Adrenal gland (tissue), 12 donors: ENCODE data around the gene OR6C65. TPM values are rescaled to one million over a fixed set of nuclear protein-coding genes. Genes with fewer than 3 reads are reported as not detected.
"Not testable (repeated sequence)": the region's sequence is repeated elsewhere in the genome, so short reads cannot be mapped to it uniquely, and the experiment has no call there.

Source experiments
- DNase-seq, 7 donors: peaks; one replicate each; pipeline ENCODE4 v3.0.0-alpha.2; 2019 to 2020
- H3K27ac ChIP-seq, 5 donors: fragments of 200-600 bp; sonication (generic) in 4 of 5; 1 replicate in 3 of 5; 2 replicates in 2 of 5; pipeline versions ENCODE4 v1.5.1 to v1.8.0; 2016 to 2020; ENCODE audit warnings: mild to moderate bottlenecking in 1 of 5
- H3K27me3 ChIP-seq: fragments of 200-600 bp; 2 replicates; pipeline ENCODE4 v1.8.0; 2021
- H3K36me3 ChIP-seq, 2 donors: fragments of 200-600 bp; replicated peaks in 1 of 2; 1 replicate in 1 of 2; 2 replicates in 1 of 2; pipeline versions ENCODE4 v1.5.1 to v1.8.0; 2018 to 2022
- H3K4me1 ChIP-seq, 2 donors: fragments of 200-600 bp; replicated peaks in 1 of 2; 1 replicate in 1 of 2; 2 replicates in 1 of 2; pipeline versions ENCODE4 v1.5.1 to v1.8.0; 2018 to 2021
- H3K4me3 ChIP-seq, 4 donors: fragments of 200-600 bp; sonication (generic) in 3 of 4; one replicate each; pipeline ENCODE4 v1.5.1; 2016 to 2018
- H3K9me3 ChIP-seq, 3 donors: fragments of 200-600 bp; sonication (generic) in 1 of 3; replicated peaks in 1 of 3; 1 replicate in 2 of 3; 2 replicates in 1 of 3; pipeline versions ENCODE4 v1.5.1 to v1.8.0; 2016 to 2021
- CTCF ChIP-seq, 6 experiments: fragments of 450-650 bp in 4 of 6; fragments of 200-600 bp in 2 of 6; sonication (generic) in 1 of 6; IDR thresholded peaks; 1 replicate in 5 of 6; 2 replicates in 1 of 6; pipeline versions ENCODE4 v1.5.1 to v1.8.0; 2016 to 2021; ENCODE audit warnings: antibody characterized with exemption in 6 of 6, mild to moderate bottlenecking in 2 of 6, moderate library complexity in 1 of 6
- POLR2A ChIP-seq, 2 donors: fragments of 450-650 bp; IDR thresholded peaks; one replicate each; pipeline ENCODE4 v1.6.1; 2017; ENCODE audit warnings: antibody characterized with exemption in 2 of 2, mild to moderate bottlenecking in 2 of 2, moderate library complexity in 1 of 2
- WGBS, 4 donors: extraction: QIAGEN DNeasy Blood & Tissue Kit in 2 of 4; methylation state at CpG; one replicate each; pipeline versions ENCODE4 v1.1.5 to v1.1.7; 2013 to 2017; 5-methylcytosine and 5-hydroxymethylcytosine counted together
- intact Hi-C, 2 donors: fragments of 100-400 bp; cut with DNase I; formaldehyde crosslinking; loops; one replicate each; pipeline versions ENCODE4 v1.14.1 to v1.15.0; 2022 to 2023
- polyA plus RNA-seq, 3 donors: library from polyadenylated mRNA; stranded (reverse); fragments of 200-250 nt in 2 of 3; fragments of 350-450 nt in 1 of 3; fragmentation: Illumina TruSeq in 1 of 3; extraction: RNeasy Lipid Tissue Mini Kit (QIAGEN cat#74804) in 1 of 3; gene quantifications; one replicate each; pipeline ENCODE4 v1.2.3, GENCODE V29; 2013 to 2014
- total RNA-seq, 9 donors: library from RNA; depleted of rRNA in 4 of 9; stranded (reverse); fragments of >200 nt in 4 of 9; fragments of 120-200 nt in 1 of 9; fragmentation: NEBNext Ultra II Directional in 1 of 9; extraction: Animal tissue kit (Norgen Biotek cat#: 25700) in 1 of 9; gene quantifications; one replicate each; pipeline versions ENCODE4 v1.1.0 to v1.2.4, GENCODE V29; 2013 to 2023
- donor health status: healthy with polysubstance abuse.
- donor health status: Bipolar disorder and iron deficiency.
- donor health status: DM: yes; HTN: yes; CAD: no.
- donor health status: DM: no; HTN: no; CAD: no.
- donor health status: DM: no; HTN: no; CAD: no.
- donor health status: DM: yes; HTN: yes; CAD: no.

The OR6C65 gene
- total and polyA plus RNA-seq, 12 donors = not detected

DNA sequence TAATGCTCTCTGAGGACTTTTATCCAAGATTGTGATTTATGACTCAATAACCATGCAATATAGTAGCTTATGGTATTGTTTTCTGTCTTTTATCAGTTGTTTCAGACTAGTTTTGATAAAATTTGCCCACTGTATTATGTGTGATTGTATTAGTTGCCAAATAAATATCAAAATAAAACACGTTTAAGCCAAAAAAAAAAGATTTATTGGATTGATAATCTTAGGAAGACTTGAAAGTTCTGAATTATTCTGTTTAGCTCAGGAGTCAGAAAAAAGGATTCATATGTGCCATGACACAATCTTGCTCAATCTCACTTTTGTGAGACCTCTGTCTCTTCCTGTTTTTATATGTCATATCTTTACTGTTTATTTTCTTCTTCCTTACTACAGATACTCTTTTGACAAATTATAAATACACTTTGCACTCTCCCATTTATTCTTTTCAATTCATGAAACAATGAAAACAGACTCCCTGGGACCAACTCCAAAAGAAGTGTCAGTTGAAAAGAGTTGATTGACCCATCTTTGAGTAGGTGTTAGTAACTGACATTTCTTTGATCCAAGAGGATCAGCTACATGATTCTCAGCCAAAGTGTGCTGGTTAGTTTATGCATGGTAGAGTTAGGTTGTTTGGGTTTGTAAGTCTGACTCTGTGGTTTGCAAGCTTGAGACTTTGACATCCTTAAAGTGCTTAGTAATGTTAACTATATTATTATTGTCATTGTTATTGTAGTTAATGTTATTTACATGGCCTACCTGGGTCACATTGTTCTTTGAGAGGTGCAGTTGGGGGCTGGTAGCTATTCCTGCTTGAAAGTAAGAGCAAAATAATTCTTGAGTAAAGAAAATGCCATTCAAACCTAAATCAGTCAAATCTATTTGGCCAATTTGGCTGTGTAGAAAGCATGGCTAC lies 28.3 kb downstream of the OR6C65 start:
- no peak for DNase-seq
- Histone ChIP-seq H3K4me3 (no peak overlapping the region), H3K9me3 (no peaks in the 10 kb centered on the region), H3K27ac (no peak overlapping the region), H3K36me3 (no peaks in the 10 kb centered on the region), H3K4me1 (no peaks in the 10 kb centered on the region), H3K27me3 (no peaks in the 10 kb centered on the region)
- intact Hi-C loops = no loop called here
- 11 to 30% (median 22%) methylated on average over 1 of the region's 1 CpG for WGBS, 4 donors
- TF ChIP-seq POLR2A (IDR thresholded peaks at IDR 0.05) (no peak), CTCF (IDR thresholded peaks at IDR 0.05) (no peak)

DNA sequence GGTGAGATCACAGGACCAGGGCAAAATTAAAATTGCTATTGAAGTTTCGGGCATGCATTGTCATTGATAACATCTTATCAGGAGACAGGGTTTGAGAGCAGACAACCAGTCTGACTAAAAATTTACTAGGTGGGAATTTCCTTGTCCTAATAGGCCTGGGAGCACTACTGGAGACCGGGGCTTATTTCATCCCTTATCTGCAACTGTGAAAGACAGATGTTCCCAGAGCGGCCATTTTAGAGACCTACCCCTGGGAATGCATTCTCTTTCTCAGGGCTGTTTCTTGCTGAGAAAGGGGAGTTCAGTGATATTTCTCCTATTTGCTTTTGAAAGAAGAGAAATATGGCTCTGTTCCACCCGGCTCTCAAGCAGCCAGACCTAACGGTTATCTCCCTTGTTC lies 40.9 kb downstream of the OR6C65 start:
- H3K9me3 ChIP-seq, DNase-seq, H3K36me3 ChIP-seq, H3K27ac ChIP-seq, intact Hi-C loops, H3K27me3 ChIP-seq, H3K4me3 ChIP-seq, H3K4me1 ChIP-seq: not testable (repeated sequence)
- WGBS, 4 donors = 80 to 91% (median 81%) methylated on average over 5 of the region's 5 CpGs

DNA sequence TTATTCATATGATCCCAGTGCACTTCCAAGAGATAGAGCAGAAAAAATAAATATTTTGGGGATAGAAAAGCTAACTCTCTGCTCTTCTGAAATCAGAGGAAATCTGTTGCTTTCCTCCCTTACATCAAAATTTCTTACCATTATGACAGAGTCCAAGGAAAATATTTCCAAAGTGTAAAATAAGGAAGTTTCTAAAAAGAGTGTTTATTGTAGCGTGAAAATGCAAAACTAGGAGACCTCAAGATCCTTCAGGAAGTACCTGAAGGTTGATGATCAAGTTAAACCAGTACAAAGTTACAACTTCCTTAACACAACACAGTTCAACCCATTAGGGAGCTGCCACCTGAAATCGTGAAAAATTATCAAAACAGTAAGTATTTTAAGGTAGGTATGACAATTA lies 43.4 kb downstream of the OR6C65 start, which contains the start of gene OR6C2:
OR6C2 (plus strand) TSS at position 301 of the 400 bp plus-strand sequence. CDS start 8,138 bp downstream, outside the sequence.
- intact Hi-C loops = no loop called here
- TF ChIP-seq CTCF (IDR thresholded peaks at IDR 0.05) (no peak), POLR2A (IDR thresholded peaks at IDR 0.05) (no peak)
- Histone ChIP-seq H3K27ac (no peak within 1 kb of the TSS), H3K36me3 (no peaks in the 10 kb centered on the region), H3K4me3 (no peak within 1 kb of the TSS), H3K9me3 (no peaks in the 10 kb centered on the region), H3K27me3 (no peaks in the 10 kb centered on the region), H3K4me1 (no peaks in the 10 kb centered on the region)
- 45 to 63% (median 53%) methylated on average over 2 of the region's 2 CpGs for WGBS, 4 donors
- no peak for DNase-seq

GRCh38 chr12:55445357-55445756 lies 45.0 kb downstream of the OR6C65 start:
- H3K36me3 ChIP-seq = no peaks in the 10 kb centered on the region
- intact Hi-C loops = no loop called here
- no peak overlapping the region for H3K27ac ChIP-seq
- no peak for DNase-seq
- no peak overlapping the region for H3K4me3 ChIP-seq
- no peaks in the 10 kb centered on the region for H3K9me3 ChIP-seq
- 78 to 96% (median 91%) methylated on average over 1 of the region's 1 CpG for WGBS, 4 donors
- no peaks in the 10 kb centered on the region for H3K27me3 ChIP-seq
- TF ChIP-seq CTCF (IDR thresholded peaks at IDR 0.05) = no peak
- no peak for TF ChIP-seq POLR2A (IDR thresholded peaks at IDR 0.05)
- no peaks in the 10 kb centered on the region for H3K4me1 ChIP-seq

DNA sequence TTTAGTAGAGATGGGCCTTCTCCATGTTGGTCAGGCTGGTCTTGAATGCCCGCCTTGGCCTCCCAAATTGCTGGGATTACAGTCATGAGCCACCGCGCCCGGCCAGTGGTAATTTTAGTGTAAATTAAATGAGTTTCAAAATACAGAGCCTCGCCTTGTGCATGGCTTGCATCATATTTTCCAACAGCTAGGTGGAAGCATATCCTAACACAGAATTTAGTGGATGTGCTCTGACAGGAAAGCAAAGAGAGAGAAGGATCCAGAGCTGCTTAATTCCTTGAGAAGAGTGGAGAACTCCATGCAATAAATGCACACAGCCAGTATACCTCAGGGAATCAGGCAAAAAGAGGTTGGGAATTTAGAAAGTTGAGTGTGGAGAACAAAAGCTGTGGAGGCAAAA lies 46.0 kb downstream of the OR6C65 start:
- no peaks in the 10 kb centered on the region for H3K36me3 ChIP-seq
- intact Hi-C loops = no loop called here
- H3K4me3 ChIP-seq = no peak overlapping the region
- H3K27ac ChIP-seq = no peak overlapping the region
- no peaks in the 10 kb centered on the region for H3K4me1 ChIP-seq
- DNase-seq = no peak
- H3K9me3 ChIP-seq = no peaks in the 10 kb centered on the region
- 80 to 86% (median 82%) methylated on average over 5 of the region's 5 CpGs for WGBS, 4 donors
- TF ChIP-seq CTCF (IDR thresholded peaks at IDR 0.05) (no peak), POLR2A (IDR thresholded peaks at IDR 0.05) (no peak)
- H3K27me3 ChIP-seq = no peaks in the 10 kb centered on the region
